ENCODE measurements around the gene SLC66A1. TPM values are rescaled to one million over a fixed set of nuclear protein-coding genes. Genes with fewer than 3 reads are reported as not detected.
A peak's percentile ranks its signal among the peaks of the same experiment; 100 is the strongest.
"Not testable (repeated sequence)": the region's sequence is repeated elsewhere in the genome, so short reads cannot be mapped to it uniquely, and the experiment has no call there.

SLC66A1 gene
- total RNA-seq, 2 experiments from 2014 or later, result 8.0 to 8.6 TPM

- DNase-seq; H3K4me3 Mint-ChIP-seq; H3K4me1 Mint-ChIP-seq; CTCF ChIA-PET; H3K27ac Mint-ChIP-seq; ATAC-seq; H3K36me3 Mint-ChIP-seq; H3K9me3 Mint-ChIP-seq (ENCODE audit: low read depth): not testable (repeated sequence)
- peaks cover 20% of the 10 kb centered on the region for H3K27me3 Mint-ChIP-seq
Measured at GRCh38 chr1:19285807-19286206, 26.3 kb upstream of the SLC66A1 start.

DNA sequence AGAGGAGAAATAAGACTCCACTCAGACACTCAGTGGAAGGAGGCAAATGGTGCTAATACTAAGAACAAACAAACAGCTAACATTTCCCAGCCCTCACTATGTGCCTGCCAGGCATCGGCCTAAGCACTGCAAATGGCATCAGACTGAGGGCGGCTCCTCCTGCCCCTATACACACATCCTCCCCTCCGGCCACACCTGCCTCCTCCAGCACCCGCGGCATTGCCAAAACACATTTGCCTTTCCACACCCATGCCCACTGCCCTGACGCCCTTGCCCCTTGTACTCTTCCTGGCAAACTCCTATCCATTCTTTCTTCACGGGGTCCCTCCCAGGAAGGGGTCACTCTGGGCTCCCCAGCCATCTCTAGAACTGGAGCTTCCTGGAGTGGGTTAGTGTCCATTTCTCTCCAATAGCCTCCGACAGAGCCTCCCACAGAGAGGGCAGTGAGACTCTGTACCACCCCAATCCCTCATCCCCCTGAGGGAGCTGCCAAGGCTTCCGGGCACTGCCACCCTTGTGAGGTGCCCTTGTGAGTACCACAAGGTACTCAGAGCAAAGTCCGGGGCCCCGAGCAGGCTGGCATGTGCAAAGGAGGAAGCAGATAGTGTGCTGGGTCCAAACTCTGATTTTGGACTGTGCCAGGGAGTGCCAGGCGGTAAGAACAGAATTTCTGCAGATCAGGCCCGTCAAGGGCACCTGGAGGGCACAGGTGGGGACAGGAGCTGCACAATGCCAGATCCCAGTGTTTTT, 24.5 kb upstream of the SLC66A1 start:
- CTCF ChIA-PET, result no interaction called here
- H3K4me3 Mint-ChIP-seq, result no peak overlapping the region

DNA sequence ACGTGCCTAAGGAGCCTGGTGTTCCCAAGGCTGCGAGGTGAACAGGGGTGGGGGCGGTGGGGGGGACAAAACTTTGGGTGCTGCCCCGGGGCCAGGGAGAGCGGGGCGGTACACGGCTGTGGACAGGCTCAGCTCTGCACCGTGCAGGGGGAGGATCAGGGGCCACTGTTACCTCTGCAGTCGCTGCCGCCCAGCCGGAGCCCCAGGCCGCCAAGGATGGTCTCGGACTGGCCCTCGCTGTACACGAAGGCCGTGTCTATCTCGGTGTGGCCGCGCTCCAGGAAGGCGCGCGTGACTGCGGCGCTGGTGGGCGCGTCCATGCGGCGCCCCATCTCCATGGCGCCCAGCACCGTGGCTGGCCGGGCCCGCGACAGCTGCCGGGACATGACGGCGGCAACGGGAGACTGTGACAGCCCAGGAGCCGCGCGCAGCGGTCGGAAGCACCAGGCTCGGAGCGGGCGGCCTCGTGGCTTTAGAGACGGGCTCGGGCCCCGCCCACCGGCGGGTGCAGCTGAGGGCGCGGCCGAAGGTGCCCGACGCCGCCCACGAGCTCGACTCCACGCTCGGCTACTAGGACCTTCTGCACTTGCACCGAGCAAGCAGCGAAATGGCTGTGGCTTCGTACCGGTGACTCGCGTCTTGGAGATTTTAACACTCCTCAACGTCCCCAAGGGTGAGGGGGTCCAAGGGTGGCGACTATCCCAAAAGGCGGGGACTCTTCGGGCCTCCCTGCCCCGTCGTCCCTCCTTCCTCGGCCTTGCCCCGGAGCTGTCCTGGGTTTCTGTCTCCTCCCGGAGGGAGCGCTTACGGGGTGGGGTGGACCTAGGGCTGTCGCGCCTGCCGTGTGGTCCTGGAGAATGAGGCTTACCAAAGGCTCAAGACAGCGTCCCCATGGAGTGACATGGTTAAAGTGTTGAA, 23.5 kb upstream of the SLC66A1 start, which contains the start of gene AKR7A3:
Gene AKR7A3, minus strand, starts transcription at position 447 of the 918 bp plus-strand sequence. Its CDS starts 61 bp downstream, at position 386.
- not testable (repeated sequence) for H3K9me3 Mint-ChIP-seq (ENCODE audit: low read depth); H3K27ac Mint-ChIP-seq; H3K36me3 Mint-ChIP-seq; H3K4me1 Mint-ChIP-seq
- peak; percentile 60 for DNase-seq
- Mint-ChIP-seq H3K4me3 (peak within 1 kb of the TSS; percentile 46), H3K27me3 (peaks cover 20% of the 10 kb centered on the region)
- ATAC-seq, result peak; percentile 93
- CTCF ChIA-PET, result interaction anchor here (0.6 kb wide), 1 partner anchor 787 kb away, joined by 3 read pairs; no protein-coding TSS in a partner anchor

More for the DNA sequence above, 24.5 kb upstream of the SLC66A1 start:
- Mint-ChIP-seq H3K4me1 (peaks cover 7% of the 10 kb centered on the region), H3K27me3 (peaks cover 20% of the 10 kb centered on the region), H3K36me3 (peaks cover 10% of the 10 kb centered on the region), H3K9me3 (ENCODE audit: low read depth) (peaks cover 7% of the 10 kb centered on the region), H3K27ac (no peak overlapping the region)
- ATAC-seq (no peak), DNase-seq (no peak)

DNA sequence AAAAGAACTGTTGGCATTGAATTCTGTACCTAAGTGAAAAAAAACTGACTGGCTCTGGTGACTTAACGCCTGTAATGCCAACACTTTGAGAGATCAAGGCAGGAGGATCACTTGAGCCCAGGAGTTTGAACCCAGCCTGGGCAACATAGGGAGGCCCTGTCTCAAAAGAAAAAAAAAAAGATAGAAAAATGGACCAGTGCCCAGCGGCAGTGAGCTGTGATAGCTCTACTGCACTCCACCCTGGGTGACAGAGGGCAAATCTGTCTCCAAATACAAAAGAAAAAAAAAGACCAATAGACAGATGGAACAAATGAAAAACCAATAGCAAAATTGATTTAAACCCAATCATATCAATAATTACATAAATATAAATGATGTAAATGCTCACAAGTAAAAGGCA, 22.9 kb upstream of the SLC66A1 start:
- peaks cover 20% of the 10 kb centered on the region for H3K27me3 Mint-ChIP-seq
- ATAC-seq (no peak), DNase-seq (no peak)
- no peak overlapping the region for H3K27ac Mint-ChIP-seq
- H3K36me3 Mint-ChIP-seq, result peaks cover 11% of the 10 kb centered on the region
- peak overlapping the region; percentile 46 for H3K4me3 Mint-ChIP-seq
- CTCF ChIA-PET, result no interaction called here
- peaks cover 9% of the 10 kb centered on the region for H3K9me3 Mint-ChIP-seq (ENCODE audit: low read depth)
- H3K4me1 Mint-ChIP-seq, result peaks cover 7% of the 10 kb centered on the region

- CTCF ChIA-PET, result interaction anchor here (0.6 kb wide), 1 partner anchor 1411 kb away, joined by 3 read pairs; no protein-coding TSS in a partner anchor
- DNase-seq (no peak), ATAC-seq (no peak)
- Mint-ChIP-seq H3K4me1 (no peaks in the 10 kb centered on the region), H3K4me3 (no peak overlapping the region), H3K27me3 (peaks cover 3% of the 10 kb centered on the region), H3K9me3 (ENCODE audit: low read depth) (peaks cover 21% of the 10 kb centered on the region), H3K27ac (no peak overlapping the region), H3K36me3 (peaks cover 19% of the 10 kb centered on the region)
Measured at GRCh38 chr1:19294638-19295037, 17.5 kb upstream of the SLC66A1 start.

- no peak overlapping the region for H3K4me3 Mint-ChIP-seq
- peaks cover 18% of the 10 kb centered on the region for H3K36me3 Mint-ChIP-seq
- CTCF ChIA-PET, result no interaction called here
- ATAC-seq, result no peak
- no peaks in the 10 kb centered on the region for H3K4me1 Mint-ChIP-seq
- no peak for DNase-seq
- no peaks in the 10 kb centered on the region for H3K27me3 Mint-ChIP-seq
- H3K27ac Mint-ChIP-seq, result no peak overlapping the region
- H3K9me3 Mint-ChIP-seq (ENCODE audit: low read depth), result peaks cover 4% of the 10 kb centered on the region
Measured at GRCh38 chr1:19300211-19300610, 11.9 kb upstream of the SLC66A1 start.

DNA sequence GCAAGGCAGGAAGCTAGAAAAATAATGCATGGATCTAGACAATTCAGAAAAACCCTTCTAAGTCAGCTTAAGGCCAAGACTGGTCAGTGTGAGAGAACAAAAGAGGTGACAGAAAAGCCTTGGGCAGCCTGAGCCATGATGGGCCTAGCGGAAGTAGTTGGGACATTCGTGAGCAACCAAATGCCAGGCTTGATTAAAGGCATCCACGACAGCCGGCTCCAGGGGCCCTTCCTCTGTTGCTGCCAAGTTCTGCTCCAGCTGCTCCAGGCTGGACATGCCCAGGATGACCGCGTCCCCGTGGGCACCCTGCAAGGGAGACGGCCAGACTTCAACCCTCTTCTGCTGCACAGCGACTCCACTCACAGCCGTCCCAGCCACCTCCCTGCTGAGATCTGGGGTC, 8.0 kb upstream of the SLC66A1 start:
- CTCF ChIA-PET, result interaction anchor here (1.3 kb wide), 1 partner anchor 40 kb away, joined by 3 read pairs; no protein-coding TSS in a partner anchor
- ATAC-seq; H3K4me1 Mint-ChIP-seq; H3K4me3 Mint-ChIP-seq; H3K27me3 Mint-ChIP-seq; H3K9me3 Mint-ChIP-seq (ENCODE audit: low read depth); DNase-seq; H3K27ac Mint-ChIP-seq: not testable (repeated sequence)
- peaks cover 21% of the 10 kb centered on the region for H3K36me3 Mint-ChIP-seq

DNA sequence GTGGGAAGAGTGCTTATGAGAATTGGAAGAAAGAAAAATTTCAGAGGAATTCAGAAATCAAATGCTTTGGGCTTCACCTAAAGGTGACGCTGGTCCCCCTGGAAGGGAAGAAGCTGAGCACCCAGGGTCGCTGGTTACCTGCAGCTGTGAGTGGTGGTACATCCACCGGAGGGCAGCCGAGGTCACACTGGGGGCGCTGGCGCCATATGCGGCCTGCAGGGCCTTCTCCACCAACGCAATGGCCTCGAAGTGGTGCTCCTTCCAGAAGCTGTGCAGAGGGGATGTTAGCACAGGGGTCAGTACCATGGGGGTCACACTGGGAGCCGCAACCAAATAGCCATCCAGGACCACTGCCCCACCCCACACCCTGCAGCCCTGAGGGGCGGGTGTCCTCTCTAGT, 6.2 kb upstream of the SLC66A1 start:
- Mint-ChIP-seq H3K27ac (no peak overlapping the region), H3K4me3 (no peak overlapping the region), H3K36me3 (peaks cover 18% of the 10 kb centered on the region), H3K27me3 (no peaks in the 10 kb centered on the region), H3K4me1 (peaks cover 7% of the 10 kb centered on the region), H3K9me3 (ENCODE audit: low read depth) (no peaks in the 10 kb centered on the region)
- DNase-seq (no peak), ATAC-seq (no peak)
- CTCF ChIA-PET, result interaction anchor here (1.3 kb wide), 1 partner anchor 348 kb away, joined by 3 read pairs; no protein-coding TSS in a partner anchor

- Mint-ChIP-seq H3K4me3 (no peak overlapping the region), H3K27me3 (no peaks in the 10 kb centered on the region), H3K27ac (no peak overlapping the region), H3K9me3 (ENCODE audit: low read depth) (no peaks in the 10 kb centered on the region), H3K4me1 (peaks cover 11% of the 10 kb centered on the region), H3K36me3 (peaks cover 18% of the 10 kb centered on the region)
- no peak for ATAC-seq
- no peak for DNase-seq
- CTCF ChIA-PET, result no interaction called here
Measured at GRCh38 chr1:19306941-19307340, 5.2 kb upstream of the SLC66A1 start.

GRCh38 chr1:19307794-19308508, 4.2 kb upstream of the SLC66A1 start:
- Mint-ChIP-seq H3K9me3 (ENCODE audit: low read depth) (no peaks in the 10 kb centered on the region), H3K36me3 (peaks cover 16% of the 10 kb centered on the region), H3K27ac (no peak overlapping the region), H3K4me1 (peaks cover 15% of the 10 kb centered on the region), H3K27me3 (no peaks in the 10 kb centered on the region), H3K4me3 (no peak overlapping the region)
- ATAC-seq (no peak), DNase-seq (no peak)
- CTCF ChIA-PET, result no interaction called here

GRCh38 chr1:19308509-19308907, 3.6 kb upstream of the SLC66A1 start:
- CTCF ChIA-PET, result no interaction called here
- Mint-ChIP-seq H3K4me1 (peaks cover 21% of the 10 kb centered on the region), H3K27me3 (no peaks in the 10 kb centered on the region), H3K4me3 (no peak overlapping the region), H3K9me3 (ENCODE audit: low read depth) (no peaks in the 10 kb centered on the region), H3K36me3 (peaks cover 12% of the 10 kb centered on the region), H3K27ac (no peak overlapping the region)
- no peak for ATAC-seq
- no peak for DNase-seq

DNA sequence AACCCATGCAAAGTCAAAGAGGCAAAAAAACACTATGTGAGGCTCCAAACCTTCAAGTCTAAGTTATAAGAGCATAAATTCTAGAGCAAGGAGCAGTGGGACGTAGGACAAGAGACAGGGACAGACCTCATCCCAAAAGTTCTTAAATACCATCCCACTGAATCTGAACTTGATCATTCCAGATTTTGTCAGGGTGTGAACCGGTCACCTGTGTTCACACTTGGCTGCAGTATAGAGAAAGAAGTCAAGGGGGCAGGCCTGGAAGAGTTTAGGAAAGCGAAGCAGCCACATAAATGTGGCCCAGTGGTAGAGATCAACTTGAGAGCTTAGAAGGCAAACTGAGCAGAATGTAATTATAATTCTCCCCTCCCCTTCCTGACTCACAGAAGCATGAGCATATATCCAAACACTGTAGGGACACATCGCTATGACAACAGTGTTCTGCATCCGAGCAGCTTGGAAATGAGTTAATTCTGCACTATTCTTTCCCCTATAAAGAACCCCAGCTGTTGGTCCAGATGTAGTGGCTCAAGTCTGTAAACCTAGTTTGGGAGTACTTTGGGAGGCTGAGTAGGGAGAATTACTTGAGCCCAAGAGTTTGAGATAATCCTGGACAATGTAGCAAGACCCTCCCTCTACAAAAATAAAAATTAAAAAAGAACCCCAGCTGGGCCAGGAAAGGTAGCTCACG, 2.9 kb upstream of the SLC66A1 start:
- DNase-seq, result no peak
- Mint-ChIP-seq H3K4me1 (peaks cover 24% of the 10 kb centered on the region), H3K27me3 (no peaks in the 10 kb centered on the region), H3K4me3 (no peak overlapping the region), H3K27ac (no peak overlapping the region), H3K36me3 (peaks cover 10% of the 10 kb centered on the region), H3K9me3 (ENCODE audit: low read depth) (no peaks in the 10 kb centered on the region)
- no peak for ATAC-seq
- CTCF ChIA-PET, result interaction anchor here (1.3 to 1.6 kb wide), 2 partner anchors 273 to 344 kb away, joined by 3 to 5 read pairs; no protein-coding TSS in a partner anchor

All from activated CD8-positive, alpha-beta memory T cell treated with anti-CD3 and anti-CD28 coated beads, Interleukin-2, amount 10 ng/mL, durations not matched to agents 7 days and 5 days (primary cell).